GM12878 (cell line): ENCODE measurements around the gene ZNF213. TPM values are rescaled to one million over a fixed set of nuclear protein-coding genes. Genes with fewer than 3 reads are reported as not detected.
A peak's percentile ranks its signal among the peaks of the same experiment; 100 is the strongest.

Source experiments
- ATAC-seq: fragments of 200-7000 bp; cut with Tn5 transposase; 3 replicates; pipeline ENCODE4 v1.9.1; 2020; ENCODE audit warnings: mild to moderate bottlenecking, moderate library complexity
- BruUV-seq: library from RNA; stranded (reverse); fragments of 400-500 nt; replicated peaks from 2 replicates; lab custom pipeline; 2021; lab: Mats Ljungman, UMichigan
- CTCF ChIA-PET: fragments of 300-600 bp; sonication (Branson Sonifier 250); formaldehyde crosslinking; extraction: SDS; loops from one replicate; lab custom pipeline; 2021; ENCODE audit warnings: inconsistent platforms; lab: Yijun Ruan, JAX
- POLR2A ChIA-PET: fragments of 350-600 bp; formaldehyde crosslinking; extraction: SDS; loops from one replicate; lab custom pipeline; 2021; ENCODE audit warnings: inconsistent platforms; lab: Charles Lee
- RAD21 ChIA-PET: fragments of 300-600 bp; sonication (Branson Sonifier 250); formaldehyde crosslinking; loops from one replicate; lab custom pipeline; 2023; ENCODE audit warnings: antibody characterized with exemption; ENCODE audit not compliant: unreplicated experiment; lab: Charles Lee
- SMC1A ChIA-PET: fragments of 300-600 bp; sonication (Branson Sonifier 250); formaldehyde crosslinking; loops from one replicate; lab custom pipeline; 2023; ENCODE audit not compliant: unreplicated experiment, uncharacterized antibody; lab: Charles Lee
- DNase-seq: peaks from one replicate; pipeline ENCODE4 v3.0.0-alpha.2; 2011; ENCODE audit warnings: low read depth, low spot score
- FAIRE-seq: peaks from 3 replicates; lab custom pipeline; 2011; peaks lifted over from hg19 to GRCh38; lab: Jason Lieb, UNC
- H2AFZ ChIP-seq: 2 replicates; pipeline ENCODE4 v1.6.0; 2011; ENCODE audit warnings: low read depth, low read length, control low read depth; ENCODE audit not compliant: control insufficient read depth
- H3K27ac ChIP-seq: 2 replicates; pipeline ENCODE4 v1.5.1; 2011; ENCODE audit warnings: control low read depth; ENCODE audit not compliant: control insufficient read depth, insufficient read depth
- H3K27me3 ChIP-seq, 2 experiments: replicated peaks in 1 of 2; 2 replicates each; pipeline versions ENCODE4 v1.6.0 to v1.6.1; 2011; ENCODE audit warnings: low read length in 1 of 2; ENCODE audit not compliant: control insufficient read depth in 2 of 2, insufficient read depth in 2 of 2
- H3K36me3 ChIP-seq, 2 experiments: 2 replicates each; pipeline ENCODE4 v1.5.1; 2011; ENCODE audit warnings: low read length in 1 of 2; ENCODE audit not compliant: control insufficient read depth in 2 of 2, insufficient read depth in 2 of 2
- H3K4me1 ChIP-seq: 2 replicates; pipeline ENCODE4 v1.6.1; 2011; ENCODE audit warnings: mild to moderate bottlenecking, low read length, moderate library complexity, mixed read lengths; ENCODE audit not compliant: control insufficient read depth, insufficient read depth
- H3K4me2 ChIP-seq: 2 replicates; pipeline ENCODE4 v1.6.0; 2011; ENCODE audit warnings: control low read depth; ENCODE audit not compliant: control insufficient read depth, insufficient read depth
- H3K4me3 ChIP-seq: fragments of 200-600 bp; sonication (generic); 2 replicates; pipeline ENCODE4 v1.5.1; 2016
- H3K79me2 ChIP-seq: 2 replicates; pipeline ENCODE4 v1.6.0; 2011; ENCODE audit warnings: low read length; ENCODE audit not compliant: control insufficient read depth, insufficient read depth
- H3K9ac ChIP-seq: 2 replicates; pipeline ENCODE4 v1.8.0; 2011; ENCODE audit warnings: low read length, control low read depth, mixed read lengths; ENCODE audit not compliant: control insufficient read depth, insufficient read depth
- H3K9me3 ChIP-seq: replicated peaks from 3 replicates; pipeline ENCODE4 v1.5.1; 2011; ENCODE audit warnings: mild to moderate bottlenecking, low read length; ENCODE audit not compliant: control insufficient read depth, insufficient read depth
- H4K20me1 ChIP-seq: 2 replicates; pipeline ENCODE4 v1.6.0; 2011; ENCODE audit not compliant: control insufficient read depth, insufficient read depth
- CBX5 ChIP-seq: sonication (generic); IDR thresholded peaks from 2 replicates; pipeline ENCODE4 v1.6.1; 2016; ENCODE audit warnings: low read depth, moderate library complexity, mild to moderate bottlenecking, inconsistent platforms
- IRF4 ChIP-seq: IDR thresholded peaks from 2 replicates; pipeline ENCODE4 v1.6.1; 2011; ENCODE audit warnings: low read depth, low read length
- NBN ChIP-seq: fragments of 450-650 bp; IDR thresholded peaks from 2 replicates; pipeline ENCODE4 v1.6.1; 2016
- NR2F1 ChIP-seq: fragments of 450-650 bp; conservative IDR thresholded peaks from 2 replicates; pipeline ENCODE4 v1.6.1; 2017; ENCODE audit warnings: mild to moderate bottlenecking
- NRF1 ChIP-seq: conservative IDR thresholded peaks from 2 replicates; pipeline ENCODE4 v1.6.1; 2011; ENCODE audit warnings: mild to moderate bottlenecking, low read depth, low read length, improper control_type of control experiment
- ZNF274 ChIP-seq: IDR thresholded peaks from one replicate; pipeline ENCODE4 v1.8.0; 2011; ENCODE audit not compliant: insufficient read length, insufficient read depth
- ZNF384 ChIP-seq: IDR thresholded peaks from 2 replicates; pipeline ENCODE4 v1.6.1; 2012; ENCODE audit warnings: low read depth, mild to moderate bottlenecking, low read length, improper control_type of control experiment, borderline replicate concordance
- WGBS: methylation state at CpG from one replicate; pipeline ENCODE4 v1.1.6; 2016; ENCODE audit warnings: low lambda C conversion rate; ENCODE audit not compliant: insufficient replicate concordance, insufficient coverage; ENCODE audit errors: missing lambda C conversion rate; 5-methylcytosine and 5-hydroxymethylcytosine counted together
- in situ Hi-C: fragments of 300-500 bp; cut with MboI; formaldehyde crosslinking; loops from 9 replicates; pipeline ENCODE4 v1.14.3; 2018; ENCODE audit warnings: mixed read lengths
- intact Hi-C: fragments of 100-400 bp; cut with micrococcal nuclease; formaldehyde crosslinking; loops from one replicate; pipeline ENCODE4 v1.14.2; 2022; ENCODE audit not compliant: unreplicated experiment
- polyA plus RNA-seq, 11 experiments: library from polyadenylated mRNA; depleted of rRNA in 4 of 11; unstranded in 6 of 11; stranded (reverse) in 5 of 11; fragments of >200 nt; fragmentation: Nextera tagmentation in 4 of 11; fragmentation: Illumina TruSeq in 1 of 11; extraction: Ambion mirVana in 4 of 11; extraction: Trizol in 1 of 11; gene quantifications; 1 replicate in 1 of 11; 2 replicates in 10 of 11; pipeline versions ENCODE4 v1.2.1 to v1.2.3, GENCODE V29; 2011 to 2016; ENCODE audit warnings: inconsistent platforms in 2 of 11, missing spikeins in 2 of 11, low read depth in 1 of 11
- total RNA-seq, 4 experiments: library from RNA; depleted of rRNA in 3 of 4; stranded (reverse); fragments of >200 nt in 3 of 4; fragmentation: Illumina TruSeq in 1 of 4; extraction: Trizol in 1 of 4; gene quantifications; 2 replicates each; pipeline versions ENCODE4 v1.2.1 to v1.2.3, GENCODE V29; 2013 to 2021
- TF ChIP-seq, protein P1 (sequence below): fragments of 450-650 bp; IDR thresholded peaks from 2 replicates; pipeline ENCODE4 v1.6.1; 2014; ENCODE audit warnings: mild to moderate bottlenecking
- TF ChIP-seq, protein P2 (sequence below): fragments of 450-650 bp; IDR thresholded peaks from 2 replicates; pipeline ENCODE4 v1.6.1; 2017; ENCODE audit warnings: mild to moderate bottlenecking, moderate library complexity
- TF ChIP-seq, protein P3 (sequence below): fragments of 150-350 bp; IDR thresholded peaks from 2 replicates; pipeline ENCODE4 v1.6.1; 2014; ENCODE audit warnings: mild to moderate bottlenecking, low read depth, low read length

The ZNF213 gene
- total and polyA plus RNA-seq, 10 of the 15 experiments (the other 5 are each of a cell fraction or from before 2014, with no cell fraction given) = 0.53 to 9.4 (median 1.1) TPM

DNA sequence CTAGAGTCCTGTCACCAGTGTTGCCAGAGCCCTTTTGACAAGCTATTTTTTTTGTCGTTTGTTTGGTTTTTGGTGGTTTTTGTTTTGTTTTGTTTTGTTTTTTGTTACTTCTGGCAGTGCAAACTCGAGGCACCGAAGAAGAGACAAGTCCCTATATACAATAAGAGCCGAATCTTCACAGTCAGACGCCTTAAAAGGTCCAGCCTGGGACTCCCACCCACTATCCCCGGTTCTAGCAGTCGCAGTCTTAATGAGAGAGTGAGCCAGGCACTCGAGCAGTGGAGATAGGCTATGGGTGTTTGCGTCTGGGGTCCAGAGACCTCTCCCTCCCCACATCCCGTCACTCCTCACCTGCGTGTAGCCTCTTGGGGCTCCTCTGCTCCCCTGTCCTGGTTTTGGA, 55.0 kb downstream of the ZNF213 start:
- Histone ChIP-seq H3K4me2 (peak overlapping the region; percentile 98), H3K79me2 (no peaks in the 10 kb centered on the region), H3K36me3 (no peaks in the 10 kb centered on the region), H3K27me3 (no peaks in the 10 kb centered on the region; a peak in 1 of 4 replicates), H3K9ac (no peak overlapping the region), H3K27ac (no peak overlapping the region), H2AFZ (peak overlapping the region; percentile 34; the same call in 1 of the 2 replicates), H3K4me1 (peaks cover 17% of the 10 kb centered on the region), H4K20me1 (no peaks in the 10 kb centered on the region), H3K4me3 (peak overlapping the region; percentile 54), H3K9me3 (no peaks in the 10 kb centered on the region; the same call in 2 of the 3 replicates)
- ATAC-seq = peak; percentile 6; the same call in 2 of the 3 replicates
- SMC1A ChIA-PET = interaction anchor here (0.7 to 1.5 kb wide), 5 partner anchors 13 to 108 kb away, joined by 3 to 4 read pairs (median 3); no protein-coding TSS in a partner anchor
- no peak for TF ChIP-seq IRF4
- TF ChIP-seq, protein P1, sequence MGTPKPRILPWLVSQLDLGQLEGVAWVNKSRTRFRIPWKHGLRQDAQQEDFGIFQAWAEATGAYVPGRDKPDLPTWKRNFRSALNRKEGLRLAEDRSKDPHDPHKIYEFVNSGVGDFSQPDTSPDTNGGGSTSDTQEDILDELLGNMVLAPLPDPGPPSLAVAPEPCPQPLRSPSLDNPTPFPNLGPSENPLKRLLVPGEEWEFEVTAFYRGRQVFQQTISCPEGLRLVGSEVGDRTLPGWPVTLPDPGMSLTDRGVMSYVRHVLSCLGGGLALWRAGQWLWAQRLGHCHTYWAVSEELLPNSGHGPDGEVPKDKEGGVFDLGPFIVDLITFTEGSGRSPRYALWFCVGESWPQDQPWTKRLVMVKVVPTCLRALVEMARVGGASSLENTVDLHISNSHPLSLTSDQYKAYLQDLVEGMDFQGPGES = no peak
- RAD21 ChIA-PET = no interaction called here
- POLR2A ChIA-PET = no interaction called here
- in situ Hi-C loops = no loop called here
- FAIRE-seq = no peak
- no TSS peak for BruUV-seq
- WGBS = 19% methylated on average over 11 of the region's 11 CpGs
- no peak for DNase-seq
- CTCF ChIA-PET = interaction anchor here (0.7 to 1.3 kb wide), 2 partner anchors 60 to 254 kb away, joined by 3 to 4 read pairs; partner anchors contain the start of genes NAA60 and ZNF597
- intact Hi-C loops = loop anchor here (2.0 to 5.0 kb wide), 3 partner anchors 39 to 269 kb away; partner anchors contain the start of gene ZNF263

DNA sequence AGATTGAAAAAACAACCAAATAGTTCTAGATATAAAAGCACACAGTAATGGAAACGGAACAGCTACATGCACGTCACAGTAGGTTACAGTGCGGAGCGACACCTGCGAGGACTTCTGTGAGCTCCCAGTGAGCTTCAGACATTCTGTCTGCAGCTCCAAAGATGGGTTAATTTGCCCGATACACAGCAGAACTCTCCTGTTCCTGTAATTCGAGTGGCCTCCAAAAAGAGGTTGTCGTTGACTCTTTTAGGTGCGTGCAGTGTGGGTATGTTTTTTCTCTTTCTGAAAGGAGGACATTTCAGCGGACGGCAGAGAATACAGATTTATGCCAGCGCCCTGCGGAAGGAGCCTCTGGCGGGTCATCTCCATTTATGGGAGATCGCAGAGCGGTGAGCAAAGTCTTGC, 56.1 kb downstream of the ZNF213 start:
- no peak overlapping the region for H3K9ac ChIP-seq
- no peaks in the 10 kb centered on the region for H4K20me1 ChIP-seq
- no peak overlapping the region for H3K27ac ChIP-seq
- ChIA-PET RAD21 (no interaction called here), POLR2A (interaction anchor here (1.5 kb wide), 1 partner anchor 19 kb away, joined by 3 read pairs; no protein-coding TSS in a partner anchor), CTCF (interaction anchor here (1.8 kb wide), 1 partner anchor 19 kb away, joined by 4 read pairs; no protein-coding TSS in a partner anchor), SMC1A (no interaction called here)
- no TSS peak for BruUV-seq
- intact Hi-C loops = loop anchor here (2.0 to 5.0 kb wide), 2 partner anchors 40 to 91 kb away; partner anchors contain the start of gene ZNF263
- peak overlapping the region; percentile 98 for H3K4me2 ChIP-seq
- peaks cover 17% of the 10 kb centered on the region for H3K4me1 ChIP-seq
- peak; percentile 16 for ATAC-seq
- peak overlapping the region; percentile 70 for H2AFZ ChIP-seq
- in situ Hi-C loops = no loop called here
- H3K4me3 ChIP-seq = peak overlapping the region; percentile 41
- FAIRE-seq = no peak
- H3K79me2 ChIP-seq = no peaks in the 10 kb centered on the region
- no peak for DNase-seq
- no peaks in the 10 kb centered on the region; a peak in 1 of 4 replicates for H3K27me3 ChIP-seq
- H3K9me3 ChIP-seq = no peaks in the 10 kb centered on the region; the same call in 2 of the 3 replicates
- WGBS = 10% methylated on average over 16 of the region's 16 CpGs
- no peaks in the 10 kb centered on the region for H3K36me3 ChIP-seq
- TF ChIP-seq NRF1 (no peak), ZNF384 (no peak), CBX5 (no peak), ZNF274 (no peak), NR2F1 (no peak), NBN (no peak)
- TF ChIP-seq, protein P2, sequence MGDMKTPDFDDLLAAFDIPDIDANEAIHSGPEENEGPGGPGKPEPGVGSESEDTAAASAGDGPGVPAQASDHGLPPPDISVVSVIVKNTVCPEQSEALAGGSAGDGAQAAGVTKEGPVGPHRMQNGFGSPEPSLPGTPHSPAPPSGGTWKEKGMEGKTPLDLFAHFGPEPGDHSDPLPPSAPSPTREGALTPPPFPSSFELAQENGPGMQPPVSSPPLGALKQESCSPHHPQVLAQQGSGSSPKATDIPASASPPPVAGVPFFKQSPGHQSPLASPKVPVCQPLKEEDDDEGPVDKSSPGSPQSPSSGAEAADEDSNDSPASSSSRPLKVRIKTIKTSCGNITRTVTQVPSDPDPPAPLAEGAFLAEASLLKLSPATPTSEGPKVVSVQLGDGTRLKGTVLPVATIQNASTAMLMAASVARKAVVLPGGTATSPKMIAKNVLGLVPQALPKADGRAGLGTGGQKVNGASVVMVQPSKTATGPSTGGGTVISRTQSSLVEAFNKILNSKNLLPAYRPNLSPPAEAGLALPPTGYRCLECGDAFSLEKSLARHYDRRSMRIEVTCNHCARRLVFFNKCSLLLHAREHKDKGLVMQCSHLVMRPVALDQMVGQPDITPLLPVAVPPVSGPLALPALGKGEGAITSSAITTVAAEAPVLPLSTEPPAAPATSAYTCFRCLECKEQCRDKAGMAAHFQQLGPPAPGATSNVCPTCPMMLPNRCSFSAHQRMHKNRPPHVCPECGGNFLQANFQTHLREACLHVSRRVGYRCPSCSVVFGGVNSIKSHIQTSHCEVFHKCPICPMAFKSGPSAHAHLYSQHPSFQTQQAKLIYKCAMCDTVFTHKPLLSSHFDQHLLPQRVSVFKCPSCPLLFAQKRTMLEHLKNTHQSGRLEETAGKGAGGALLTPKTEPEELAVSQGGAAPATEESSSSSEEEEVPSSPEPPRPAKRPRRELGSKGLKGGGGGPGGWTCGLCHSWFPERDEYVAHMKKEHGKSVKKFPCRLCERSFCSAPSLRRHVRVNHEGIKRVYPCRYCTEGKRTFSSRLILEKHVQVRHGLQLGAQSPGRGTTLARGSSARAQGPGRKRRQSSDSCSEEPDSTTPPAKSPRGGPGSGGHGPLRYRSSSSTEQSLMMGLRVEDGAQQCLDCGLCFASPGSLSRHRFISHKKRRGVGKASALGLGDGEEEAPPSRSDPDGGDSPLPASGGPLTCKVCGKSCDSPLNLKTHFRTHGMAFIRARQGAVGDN = no peak
- TF ChIP-seq, protein P3, sequence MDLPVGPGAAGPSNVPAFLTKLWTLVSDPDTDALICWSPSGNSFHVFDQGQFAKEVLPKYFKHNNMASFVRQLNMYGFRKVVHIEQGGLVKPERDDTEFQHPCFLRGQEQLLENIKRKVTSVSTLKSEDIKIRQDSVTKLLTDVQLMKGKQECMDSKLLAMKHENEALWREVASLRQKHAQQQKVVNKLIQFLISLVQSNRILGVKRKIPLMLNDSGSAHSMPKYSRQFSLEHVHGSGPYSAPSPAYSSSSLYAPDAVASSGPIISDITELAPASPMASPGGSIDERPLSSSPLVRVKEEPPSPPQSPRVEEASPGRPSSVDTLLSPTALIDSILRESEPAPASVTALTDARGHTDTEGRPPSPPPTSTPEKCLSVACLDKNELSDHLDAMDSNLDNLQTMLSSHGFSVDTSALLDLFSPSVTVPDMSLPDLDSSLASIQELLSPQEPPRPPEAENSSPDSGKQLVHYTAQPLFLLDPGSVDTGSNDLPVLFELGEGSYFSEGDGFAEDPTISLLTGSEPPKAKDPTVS = no peak
